SK-N-DZ (cell line): Measurements from ENCODE around the gene TACC2.
"Not testable (repeated sequence)": the region's sequence is repeated elsewhere in the genome, so short reads cannot be mapped to it uniquely, and the experiment has no call there.

Experiments used
- DNase-seq: peaks from one replicate; pipeline ENCODE4 v3.0.0-alpha.2; 2015; ENCODE audit warnings: low spot score

Gene TACC2

GRCh38 chr10:122089311-122090017, 100.5 kb downstream of the TACC2 start:
- no peak for DNase-seq

- no peak for DNase-seq
Measured at GRCh38 chr10:122091722-122092121, 102.8 kb downstream of the TACC2 start.

- no peak for DNase-seq
Measured at GRCh38 chr10:122093076-122093475, 104.1 kb downstream of the TACC2 start.

GRCh38 chr10:122096181-122096580, 107.2 kb downstream of the TACC2 start:
- DNase-seq: not testable (repeated sequence)

- no peak for DNase-seq
Measured at GRCh38 chr10:122096705-122097104, 107.7 kb downstream of the TACC2 start.

- DNase-seq: no peak
Measured at GRCh38 chr10:122097935-122098334, 109.0 kb downstream of the TACC2 start.

GRCh38 chr10:122098924-122099323, 110.0 kb downstream of the TACC2 start:
- no peak for DNase-seq

- DNase-seq: no peak
Measured at GRCh38 chr10:122099562-122099961, 110.6 kb downstream of the TACC2 start.

GRCh38 chr10:122102146-122102868, 113.3 kb downstream of the TACC2 start:
- no peak for DNase-seq

GRCh38 chr10:122102869-122103525, 114.0 kb downstream of the TACC2 start:
- DNase-seq: no peak

- DNase-seq: no peak
Measured at GRCh38 chr10:122103592-122103991, 114.6 kb downstream of the TACC2 start.

- DNase-seq: not testable (repeated sequence)
Measured at GRCh38 chr10:122108786-122109185, 119.8 kb downstream of the TACC2 start.

- no peak for DNase-seq
Measured at GRCh38 chr10:122112021-122112616, 123.2 kb downstream of the TACC2 start.

- DNase-seq: peak; percentile 65
Measured at GRCh38 chr10:122112625-122113160, 123.7 kb downstream of the TACC2 start.

- DNase-seq: peak; percentile 81
Measured at GRCh38 chr10:122113161-122113944, 124.4 kb downstream of the TACC2 start.

- DNase-seq: no peak
Measured at GRCh38 chr10:122113945-122114747, 125.2 kb downstream of the TACC2 start.

GRCh38 chr10:122115874-122116273, 126.9 kb downstream of the TACC2 start:
- no peak for DNase-seq

GRCh38 chr10:122116331-122116730, 127.4 kb downstream of the TACC2 start:
- DNase-seq: no peak

GRCh38 chr10:122117475-122117874, 128.5 kb downstream of the TACC2 start:
- no peak for DNase-seq
